Liver (tissue), 9 donors: ENCODE measurements around the gene TRAPPC6A. TPM values are rescaled to one million over a fixed set of nuclear protein-coding genes. Genes with fewer than 3 reads are reported as not detected.

Experiments used
- DNase-seq: peaks from one replicate; pipeline ENCODE4 v3.0.0-alpha.2; 2017; ENCODE audit warnings: low spot score
- H3K27ac ChIP-seq, 2 donors: one replicate each; pipeline ENCODE4 v1.7.0; 2013; ENCODE audit warnings: inconsistent platforms in 2 of 2, low read length in 2 of 2, control low read depth in 1 of 2, low read depth in 1 of 2, mild to moderate bottlenecking in 1 of 2
- H3K27me3 ChIP-seq, 4 donors: one replicate each; pipeline versions ENCODE4 v1.6.1 to v1.7.0; 2013; ENCODE audit warnings: low read length in 3 of 4, inconsistent platforms in 1 of 4, mild to moderate bottlenecking in 1 of 4, moderate library complexity in 1 of 4; ENCODE audit not compliant: control insufficient read depth in 4 of 4, insufficient read depth in 4 of 4
- H3K36me3 ChIP-seq, 4 donors: one replicate each; pipeline versions ENCODE4 v1.6.1 to v1.7.0; 2013; ENCODE audit warnings: low read length in 3 of 4, mild to moderate bottlenecking in 3 of 4, low read depth in 1 of 4, moderate library complexity in 1 of 4; ENCODE audit not compliant: control insufficient read depth in 4 of 4, insufficient read depth in 3 of 4
- H3K4me1 ChIP-seq, 4 donors: one replicate each; pipeline versions ENCODE4 v1.6.1 to v1.7.0; 2013; ENCODE audit warnings: low read length in 3 of 4, mild to moderate bottlenecking in 3 of 4, moderate library complexity in 1 of 4; ENCODE audit not compliant: control insufficient read depth in 4 of 4, insufficient read depth in 4 of 4
- H3K4me3 ChIP-seq, 3 donors: one replicate each; pipeline versions ENCODE4 v1.6.1 to v1.7.0; 2013; ENCODE audit warnings: low read length in 3 of 3, control low read depth in 1 of 3, low read depth in 1 of 3, mild to moderate bottlenecking in 1 of 3
- H3K9ac ChIP-seq, 2 donors: one replicate each; pipeline ENCODE4 v1.7.0; 2013; ENCODE audit warnings: low read length in 2 of 2, mild to moderate bottlenecking in 2 of 2, moderate library complexity in 2 of 2, control low read depth in 1 of 2, low read depth in 1 of 2
- H3K9me3 ChIP-seq, 4 donors: one replicate each; pipeline versions ENCODE4 v1.6.1 to v1.7.0; 2013; ENCODE audit warnings: low read length in 3 of 4; ENCODE audit not compliant: control insufficient read depth in 4 of 4
- EGR1 ChIP-seq, 2 donors: IDR thresholded peaks; 2 replicates each; pipeline ENCODE4 v1.6.1; 2016 to 2018; ENCODE audit warnings: antibody characterized with exemption in 2 of 2, low read depth in 2 of 2
- GABPA ChIP-seq, 2 donors: IDR thresholded peaks in 1 of 2; conservative IDR thresholded peaks in 1 of 2; 2 replicates each; pipeline ENCODE4 v1.6.1; 2016; ENCODE audit warnings: antibody characterized with exemption in 2 of 2, mild to moderate bottlenecking in 1 of 2, moderate library complexity in 1 of 2
- HNF4A ChIP-seq, 2 donors: conservative IDR thresholded peaks; 2 replicates each; pipeline ENCODE4 v1.6.1; 2016; ENCODE audit warnings: antibody characterized with exemption in 2 of 2, mild to moderate bottlenecking in 2 of 2
- HNF4G ChIP-seq: IDR thresholded peaks from 2 replicates; pipeline ENCODE4 v1.6.1; 2016; ENCODE audit warnings: antibody characterized with exemption
- JUND ChIP-seq, 2 donors: IDR thresholded peaks; 2 replicates each; pipeline ENCODE4 v1.6.1; 2016; ENCODE audit warnings: antibody characterized with exemption in 2 of 2
- NR2F2 ChIP-seq: IDR thresholded peaks from 2 replicates; pipeline ENCODE4 v1.6.1; 2016; ENCODE audit warnings: antibody characterized with exemption
- RAD21 ChIP-seq, 2 donors: IDR thresholded peaks; 2 replicates each; pipeline ENCODE4 v1.6.1; 2016; ENCODE audit warnings: antibody characterized with exemption in 2 of 2, mild to moderate bottlenecking in 2 of 2
- RXRA ChIP-seq, 2 donors: IDR thresholded peaks; 2 replicates each; pipeline ENCODE4 v1.6.1; 2017 to 2018; ENCODE audit warnings: antibody characterized with exemption in 2 of 2, mild to moderate bottlenecking in 1 of 2
- SP1 ChIP-seq: IDR thresholded peaks from 2 replicates; pipeline ENCODE4 v1.6.1; 2018; ENCODE audit warnings: antibody characterized with exemption, mild to moderate bottlenecking
- YY1 ChIP-seq: IDR thresholded peaks from 2 replicates; pipeline ENCODE4 v1.6.1; 2016; ENCODE audit warnings: antibody characterized with exemption, mild to moderate bottlenecking
- WGBS: extraction: QIAGEN DNeasy Blood & Tissue Kit; methylation state at CpG from one replicate; pipeline ENCODE4 v1.1.7; 2013; 5-methylcytosine and 5-hydroxymethylcytosine counted together
- polyA plus RNA-seq, 2 donors: library from polyadenylated mRNA; stranded (reverse) in 1 of 2; unstranded in 1 of 2; fragments of 200-250 nt in 1 of 2; fragments of >200 nt in 1 of 2; fragmentation: Nextera tagmentation in 1 of 2; extraction: Ambion mirVana in 1 of 2; gene quantifications; one replicate each; pipeline versions ENCODE4 v1.2.1 to v1.2.3, GENCODE V29; 2013 to 2015
- total RNA-seq, 2 donors: library from RNA; depleted of rRNA; stranded (reverse); fragments of >200 nt; gene quantifications; one replicate each; pipeline ENCODE4 v1.2.3, GENCODE V29; 2014
- TF ChIP-seq, protein P1 (sequence below): IDR thresholded peaks from 2 replicates; pipeline ENCODE4 v1.6.1; 2016; ENCODE audit warnings: antibody characterized with exemption
- TF ChIP-seq, protein P2 (sequence below): IDR thresholded peaks from 2 replicates; pipeline ENCODE4 v1.6.1; 2016; ENCODE audit warnings: antibody characterized with exemption, mild to moderate bottlenecking
- TF ChIP-seq, protein P3 (sequence below): fragments of 150-350 bp; IDR thresholded peaks from 2 replicates; pipeline ENCODE4 v1.5.1; 2017; ENCODE audit warnings: improper control_type of control experiment, low read depth, low read length; ENCODE audit not compliant: missing input control
- TF ChIP-seq, protein P4 (sequence below): IDR thresholded peaks from 2 replicates; pipeline ENCODE4 v1.6.1; 2016; ENCODE audit warnings: antibody characterized with exemption
- donor health status: healthy.
- donor health status: healthy.
- donor health status: healthy.
- donor health status: healthy.
- donor health status: healthy.

The TRAPPC6A gene
- total and polyA plus RNA-seq, 4 donors = 14.8 to 52.2 (median 28.6) TPM

DNA sequence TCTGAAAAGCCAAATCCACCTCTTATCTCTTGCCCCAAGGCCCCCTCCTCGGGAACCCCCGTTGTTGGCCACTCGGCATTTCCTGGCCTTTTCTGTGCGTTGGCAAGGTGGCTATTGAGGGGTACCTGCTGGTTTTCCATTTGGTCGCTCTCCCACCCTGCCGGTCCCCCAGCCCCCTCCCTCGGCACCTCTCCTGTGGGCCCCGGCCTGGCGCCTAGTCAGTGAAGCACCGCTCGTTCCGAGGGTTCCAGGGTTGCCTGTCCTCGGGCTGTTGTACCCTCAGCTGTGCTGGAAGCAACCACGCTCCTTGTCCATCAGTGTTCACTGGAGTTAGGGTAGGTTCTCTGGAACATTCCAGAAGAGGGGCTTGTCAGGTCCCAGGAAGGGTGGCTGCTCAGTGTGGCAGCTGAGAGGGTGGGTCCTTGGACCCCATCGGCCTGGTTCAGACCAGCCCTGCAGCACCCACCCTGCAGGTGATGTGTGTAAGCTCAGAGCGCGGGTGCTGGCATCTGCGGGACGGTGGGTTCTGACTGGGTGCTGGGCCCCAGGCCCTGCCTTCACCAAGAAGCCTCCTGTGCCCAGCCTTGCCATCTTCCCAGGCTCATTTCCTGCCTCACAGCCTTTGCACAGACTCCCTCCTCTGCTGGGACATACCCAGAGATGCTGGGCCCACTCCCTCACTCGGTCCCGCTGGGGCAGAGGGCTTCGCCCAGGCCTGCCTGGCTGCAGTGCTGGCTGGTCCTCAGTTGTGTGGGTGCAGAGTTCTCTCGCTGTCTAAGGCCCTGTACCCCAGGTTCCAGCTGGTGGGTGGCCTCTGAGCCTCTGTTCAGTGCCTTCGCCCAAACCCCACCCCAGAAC lies 38.5 kb downstream of the TRAPPC6A start:
- no peak overlapping the region for H3K9ac ChIP-seq
- WGBS = 97% methylated on average over 24 of the region's 24 CpGs
- no peak overlapping the region for H3K4me3 ChIP-seq
- H3K27me3 ChIP-seq = no peaks in the 10 kb centered on the region
- no peaks in the 10 kb centered on the region for H3K9me3 ChIP-seq
- TF ChIP-seq RXRA (IDR thresholded peaks at IDR 0.05) (no peak), RAD21 (IDR thresholded peaks at IDR 0.05) (no peak), NR2F2 (no peak), JUND (IDR thresholded peaks at IDR 0.05) (no peak), GABPA (IDR thresholded peaks at IDR 0.05 in 1 of 2, conservative IDR thresholded peaks at IDR 0.05 in 1 of 2) (no peak), HNF4G (no peak), HNF4A (conservative IDR thresholded peaks at IDR 0.05) (no peak), EGR1 (IDR thresholded peaks at IDR 0.05; ENCODE audit: low read depth in 2 of 2) (no peak), YY1 (no peak), SP1 (no peak)
- TF ChIP-seq, protein P1, sequence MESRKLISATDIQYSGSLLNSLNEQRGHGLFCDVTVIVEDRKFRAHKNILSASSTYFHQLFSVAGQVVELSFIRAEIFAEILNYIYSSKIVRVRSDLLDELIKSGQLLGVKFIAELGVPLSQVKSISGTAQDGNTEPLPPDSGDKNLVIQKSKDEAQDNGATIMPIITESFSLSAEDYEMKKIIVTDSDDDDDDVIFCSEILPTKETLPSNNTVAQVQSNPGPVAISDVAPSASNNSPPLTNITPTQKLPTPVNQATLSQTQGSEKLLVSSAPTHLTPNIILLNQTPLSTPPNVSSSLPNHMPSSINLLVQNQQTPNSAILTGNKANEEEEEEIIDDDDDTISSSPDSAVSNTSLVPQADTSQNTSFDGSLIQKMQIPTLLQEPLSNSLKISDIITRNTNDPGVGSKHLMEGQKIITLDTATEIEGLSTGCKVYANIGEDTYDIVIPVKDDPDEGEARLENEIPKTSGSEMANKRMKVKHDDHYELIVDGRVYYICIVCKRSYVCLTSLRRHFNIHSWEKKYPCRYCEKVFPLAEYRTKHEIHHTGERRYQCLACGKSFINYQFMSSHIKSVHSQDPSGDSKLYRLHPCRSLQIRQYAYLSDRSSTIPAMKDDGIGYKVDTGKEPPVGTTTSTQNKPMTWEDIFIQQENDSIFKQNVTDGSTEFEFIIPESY = no peak
- TF ChIP-seq, protein P2, sequence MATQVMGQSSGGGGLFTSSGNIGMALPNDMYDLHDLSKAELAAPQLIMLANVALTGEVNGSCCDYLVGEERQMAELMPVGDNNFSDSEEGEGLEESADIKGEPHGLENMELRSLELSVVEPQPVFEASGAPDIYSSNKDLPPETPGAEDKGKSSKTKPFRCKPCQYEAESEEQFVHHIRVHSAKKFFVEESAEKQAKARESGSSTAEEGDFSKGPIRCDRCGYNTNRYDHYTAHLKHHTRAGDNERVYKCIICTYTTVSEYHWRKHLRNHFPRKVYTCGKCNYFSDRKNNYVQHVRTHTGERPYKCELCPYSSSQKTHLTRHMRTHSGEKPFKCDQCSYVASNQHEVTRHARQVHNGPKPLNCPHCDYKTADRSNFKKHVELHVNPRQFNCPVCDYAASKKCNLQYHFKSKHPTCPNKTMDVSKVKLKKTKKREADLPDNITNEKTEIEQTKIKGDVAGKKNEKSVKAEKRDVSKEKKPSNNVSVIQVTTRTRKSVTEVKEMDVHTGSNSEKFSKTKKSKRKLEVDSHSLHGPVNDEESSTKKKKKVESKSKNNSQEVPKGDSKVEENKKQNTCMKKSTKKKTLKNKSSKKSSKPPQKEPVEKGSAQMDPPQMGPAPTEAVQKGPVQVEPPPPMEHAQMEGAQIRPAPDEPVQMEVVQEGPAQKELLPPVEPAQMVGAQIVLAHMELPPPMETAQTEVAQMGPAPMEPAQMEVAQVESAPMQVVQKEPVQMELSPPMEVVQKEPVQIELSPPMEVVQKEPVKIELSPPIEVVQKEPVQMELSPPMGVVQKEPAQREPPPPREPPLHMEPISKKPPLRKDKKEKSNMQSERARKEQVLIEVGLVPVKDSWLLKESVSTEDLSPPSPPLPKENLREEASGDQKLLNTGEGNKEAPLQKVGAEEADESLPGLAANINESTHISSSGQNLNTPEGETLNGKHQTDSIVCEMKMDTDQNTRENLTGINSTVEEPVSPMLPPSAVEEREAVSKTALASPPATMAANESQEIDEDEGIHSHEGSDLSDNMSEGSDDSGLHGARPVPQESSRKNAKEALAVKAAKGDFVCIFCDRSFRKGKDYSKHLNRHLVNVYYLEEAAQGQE = no peak
- H3K4me1 ChIP-seq = no peaks in the 10 kb centered on the region
- no peak overlapping the region for H3K27ac ChIP-seq
- H3K36me3 ChIP-seq = peaks cover 0 to 3% (median 0%) of the 10 kb centered on the region in 4 donors
- DNase-seq = no peak

DNA sequence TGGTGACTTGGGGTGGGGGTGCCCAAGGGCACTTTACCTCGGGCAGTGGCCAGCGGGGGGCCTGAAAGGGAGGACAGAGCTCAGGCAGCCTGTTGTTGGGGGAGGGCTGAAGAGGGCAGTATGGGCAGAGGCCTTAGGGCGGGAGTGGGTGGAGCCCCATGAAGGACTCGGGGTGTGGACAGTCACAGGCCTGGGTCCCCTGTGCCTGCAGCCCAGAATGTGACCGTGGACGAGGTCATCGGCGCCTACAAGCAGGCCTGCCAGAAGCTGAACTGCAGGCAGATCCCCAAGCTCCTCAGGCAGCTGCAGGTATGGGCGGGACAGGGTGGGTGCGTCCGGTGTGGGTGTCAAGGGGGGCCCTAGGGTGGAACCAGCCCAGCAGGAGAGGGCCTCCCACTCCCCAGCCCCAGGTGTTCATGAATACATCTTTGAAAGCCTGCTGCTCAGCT lies 39.7 kb downstream of the TRAPPC6A start:
- DNase-seq = no peak
- H3K9ac ChIP-seq = no peak overlapping the region
- H3K27ac ChIP-seq = no peak overlapping the region
- TF ChIP-seq JUND (IDR thresholded peaks at IDR 0.05) = no peak
- TF ChIP-seq, protein P3, sequence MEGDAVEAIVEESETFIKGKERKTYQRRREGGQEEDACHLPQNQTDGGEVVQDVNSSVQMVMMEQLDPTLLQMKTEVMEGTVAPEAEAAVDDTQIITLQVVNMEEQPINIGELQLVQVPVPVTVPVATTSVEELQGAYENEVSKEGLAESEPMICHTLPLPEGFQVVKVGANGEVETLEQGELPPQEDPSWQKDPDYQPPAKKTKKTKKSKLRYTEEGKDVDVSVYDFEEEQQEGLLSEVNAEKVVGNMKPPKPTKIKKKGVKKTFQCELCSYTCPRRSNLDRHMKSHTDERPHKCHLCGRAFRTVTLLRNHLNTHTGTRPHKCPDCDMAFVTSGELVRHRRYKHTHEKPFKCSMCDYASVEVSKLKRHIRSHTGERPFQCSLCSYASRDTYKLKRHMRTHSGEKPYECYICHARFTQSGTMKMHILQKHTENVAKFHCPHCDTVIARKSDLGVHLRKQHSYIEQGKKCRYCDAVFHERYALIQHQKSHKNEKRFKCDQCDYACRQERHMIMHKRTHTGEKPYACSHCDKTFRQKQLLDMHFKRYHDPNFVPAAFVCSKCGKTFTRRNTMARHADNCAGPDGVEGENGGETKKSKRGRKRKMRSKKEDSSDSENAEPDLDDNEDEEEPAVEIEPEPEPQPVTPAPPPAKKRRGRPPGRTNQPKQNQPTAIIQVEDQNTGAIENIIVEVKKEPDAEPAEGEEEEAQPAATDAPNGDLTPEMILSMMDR = no peak
- TF ChIP-seq, protein P4, sequence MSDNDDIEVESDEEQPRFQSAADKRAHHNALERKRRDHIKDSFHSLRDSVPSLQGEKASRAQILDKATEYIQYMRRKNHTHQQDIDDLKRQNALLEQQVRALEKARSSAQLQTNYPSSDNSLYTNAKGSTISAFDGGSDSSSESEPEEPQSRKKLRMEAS = no peak
- no peak for TF ChIP-seq HNF4G
- TF ChIP-seq EGR1 (IDR thresholded peaks at IDR 0.05; ENCODE audit: low read depth in 2 of 2) = no peak
- H3K36me3 ChIP-seq = peaks cover 0 to 3% (median 0%) of the 10 kb centered on the region in 4 donors
- H3K4me1 ChIP-seq = no peaks in the 10 kb centered on the region
- no peak overlapping the region for H3K4me3 ChIP-seq
- H3K9me3 ChIP-seq = no peaks in the 10 kb centered on the region
- H3K27me3 ChIP-seq = no peaks in the 10 kb centered on the region
- 91% methylated on average over 11 of the region's 11 CpGs for WGBS
